H1 (cell line): ENCODE results near the gene ALDOA.

Experiments
- CHD1 ChIP-seq: IDR thresholded peaks from 2 replicates; pipeline ENCODE4 v1.6.1; 2012; ENCODE audit warnings: low read depth, low read length, improper control_type of control experiment
- CREB1 ChIP-seq: IDR thresholded peaks from 2 replicates; pipeline ENCODE4 v1.6.1; 2012; ENCODE audit warnings: inconsistent platforms
- EP300 ChIP-seq, 2 experiments: IDR thresholded peaks; 1 replicate in 1 of 2; 2 replicates in 1 of 2; pipeline ENCODE4 v1.6.1; 2011 to 2012; ENCODE audit warnings: low read depth in 2 of 2, low read length in 2 of 2, mild to moderate bottlenecking in 2 of 2, borderline replicate concordance in 1 of 2, inconsistent platforms in 1 of 2, moderate library complexity in 1 of 2
- EZH2 ChIP-seq: fragments of 200-600 bp; sonication (generic); IDR thresholded peaks from 2 replicates; pipeline ENCODE4 v1.7.1; 2012; ENCODE audit warnings: low read depth, mild to moderate bottlenecking, moderate library complexity, low read length, inconsistent platforms; ENCODE audit not compliant: severe bottlenecking
- FOSL1 ChIP-seq: IDR thresholded peaks from 2 replicates; pipeline ENCODE4 v1.6.1; 2011; ENCODE audit warnings: mild to moderate bottlenecking, low read depth, low read length, moderate library complexity; ENCODE audit not compliant: insufficient read depth
- NRF1 ChIP-seq: IDR thresholded peaks from 2 replicates; pipeline ENCODE4 v1.6.1; 2011; ENCODE audit warnings: mild to moderate bottlenecking, low read depth, low read length, improper control_type of control experiment
- RFX5 ChIP-seq: IDR thresholded peaks from 2 replicates; pipeline ENCODE4 v1.6.1; 2011; ENCODE audit warnings: low read depth, low read length, improper control_type of control experiment, borderline replicate concordance
- TAF1 ChIP-seq: IDR thresholded peaks from 2 replicates; pipeline ENCODE4 v1.6.1; 2011; ENCODE audit warnings: mild to moderate bottlenecking, low read depth, low read length
- ZNF274 ChIP-seq: IDR thresholded peaks from 2 replicates; pipeline ENCODE4 v1.7.0; 2012; ENCODE audit warnings: low read length, borderline replicate concordance; ENCODE audit errors: extremely low read depth
- TF ChIP-seq, protein P1 (sequence below), 3 experiments: IDR thresholded peaks; 1 replicate in 2 of 3; 2 replicates in 1 of 3; pipeline versions ENCODE4 v1.5.1 to v1.6.1; 2011; ENCODE audit warnings: low read length in 3 of 3, mild to moderate bottlenecking in 3 of 3, inconsistent platforms in 2 of 3, low read depth in 1 of 3, moderate library complexity in 1 of 3; ENCODE audit not compliant: insufficient read depth in 1 of 3; ENCODE audit errors: control extremely low read depth in 1 of 3

GRCh38 chr16:30104492-30104891, 38.9 kb downstream of the ALDOA start:
- TF ChIP-seq EZH2 (no peak), TAF1 (no peak), RFX5 (no peak), NRF1 (no peak), ZNF274 (no peak), CREB1 (no peak), FOSL1 (no peak), CHD1 (no peak), EP300 (IDR thresholded peaks at IDR 0.05; ENCODE audit: borderline replicate concordance in 1 of 2, low read depth in 2 of 2, low read length in 2 of 2) (no peak)
- TF ChIP-seq, protein P1, sequence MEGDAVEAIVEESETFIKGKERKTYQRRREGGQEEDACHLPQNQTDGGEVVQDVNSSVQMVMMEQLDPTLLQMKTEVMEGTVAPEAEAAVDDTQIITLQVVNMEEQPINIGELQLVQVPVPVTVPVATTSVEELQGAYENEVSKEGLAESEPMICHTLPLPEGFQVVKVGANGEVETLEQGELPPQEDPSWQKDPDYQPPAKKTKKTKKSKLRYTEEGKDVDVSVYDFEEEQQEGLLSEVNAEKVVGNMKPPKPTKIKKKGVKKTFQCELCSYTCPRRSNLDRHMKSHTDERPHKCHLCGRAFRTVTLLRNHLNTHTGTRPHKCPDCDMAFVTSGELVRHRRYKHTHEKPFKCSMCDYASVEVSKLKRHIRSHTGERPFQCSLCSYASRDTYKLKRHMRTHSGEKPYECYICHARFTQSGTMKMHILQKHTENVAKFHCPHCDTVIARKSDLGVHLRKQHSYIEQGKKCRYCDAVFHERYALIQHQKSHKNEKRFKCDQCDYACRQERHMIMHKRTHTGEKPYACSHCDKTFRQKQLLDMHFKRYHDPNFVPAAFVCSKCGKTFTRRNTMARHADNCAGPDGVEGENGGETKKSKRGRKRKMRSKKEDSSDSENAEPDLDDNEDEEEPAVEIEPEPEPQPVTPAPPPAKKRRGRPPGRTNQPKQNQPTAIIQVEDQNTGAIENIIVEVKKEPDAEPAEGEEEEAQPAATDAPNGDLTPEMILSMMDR (IDR thresholded peaks at IDR 0.05; ENCODE audit: control extremely low read depth in 1 of 3, insufficient read depth in 1 of 3, low read depth in 1 of 3, low read length in 3 of 3): no peak
